ENCODE data around the gene ZNF333. TPM values are rescaled to one million over a fixed set of nuclear protein-coding genes. Genes with fewer than 3 reads are reported as not detected.
"Not testable (repeated sequence)": the region's sequence is repeated elsewhere in the genome, so short reads cannot be mapped to it uniquely, and the experiment has no call there.

ZNF333 gene
- total and polyA plus RNA-seq, 4 donors = 22.8 to 44.0 (median 24.7) TPM

- Histone ChIP-seq H3K27me3 (ENCODE audit: control insufficient read depth, insufficient read depth, low read length) (peaks cover 5% of the 10 kb centered on the region), H3K4me1 (ENCODE audit: control insufficient read depth, insufficient read depth, low read length) (peaks cover 5% of the 10 kb centered on the region), H3K36me3 (ENCODE audit: control insufficient read depth, insufficient read depth, low read length) (no peaks in the 10 kb centered on the region), H3K9me3 (ENCODE audit: control insufficient read depth, insufficient read depth, low read length) (no peaks in the 10 kb centered on the region), H3K27ac (ENCODE audit: low read depth, low read length) (no peak overlapping the region), H3K4me3 (ENCODE audit: low read depth, low read length) (no peak overlapping the region)
- DNase-seq (ENCODE audit: low read depth in 4 of 6, low spot score in 6 of 6) = no peak
- WGBS (ENCODE audit: insufficient coverage) = 70% methylated on average over 7 of the region's 11 CpGs
These were observed 81.3 kb downstream of the ZNF333 start for GRCh38 chr19:14770944-14771839.

- no peak for DNase-seq (ENCODE audit: low read depth in 4 of 6, low spot score in 6 of 6)
- no peaks in the 10 kb centered on the region for H3K9me3 ChIP-seq (ENCODE audit: control insufficient read depth, insufficient read depth, low read length)
- H3K27me3 ChIP-seq (ENCODE audit: control insufficient read depth, insufficient read depth, low read length) = peaks cover 14% of the 10 kb centered on the region
- peaks cover 15% of the 10 kb centered on the region for H3K4me1 ChIP-seq (ENCODE audit: control insufficient read depth, insufficient read depth, low read length)
- H3K4me3 ChIP-seq (ENCODE audit: low read depth, low read length) = no peak overlapping the region
- no peaks in the 10 kb centered on the region for H3K36me3 ChIP-seq (ENCODE audit: control insufficient read depth, insufficient read depth, low read length)
- H3K27ac ChIP-seq (ENCODE audit: low read depth, low read length) = no peak overlapping the region
- 88% methylated on average over 8 of the region's 8 CpGs for WGBS (ENCODE audit: insufficient coverage)
These were observed 82.6 kb downstream of the ZNF333 start for GRCh38 chr19:14772467-14772866.

GRCh38 chr19:14772995-14773394, 83.1 kb downstream of the ZNF333 start:
- DNase-seq (ENCODE audit: low read depth in 4 of 6, low spot score in 6 of 6) = no peak
- Histone ChIP-seq H3K4me1 (ENCODE audit: control insufficient read depth, insufficient read depth, low read length) (peaks cover 15% of the 10 kb centered on the region), H3K27me3 (ENCODE audit: control insufficient read depth, insufficient read depth, low read length) (peaks cover 14% of the 10 kb centered on the region), H3K4me3 (ENCODE audit: low read depth, low read length) (no peak overlapping the region), H3K36me3 (ENCODE audit: control insufficient read depth, insufficient read depth, low read length) (no peaks in the 10 kb centered on the region), H3K27ac (ENCODE audit: low read depth, low read length) (no peak overlapping the region), H3K9me3 (ENCODE audit: control insufficient read depth, insufficient read depth, low read length) (no peaks in the 10 kb centered on the region)
- WGBS (ENCODE audit: insufficient coverage) = 92% methylated on average over 2 of the region's 7 CpGs

GRCh38 chr19:14773722-14774121, 83.9 kb downstream of the ZNF333 start:
- not testable (repeated sequence) for DNase-seq (ENCODE audit: low read depth in 4 of 6, low spot score in 6 of 6); H3K9me3 ChIP-seq (ENCODE audit: control insufficient read depth, insufficient read depth, low read length); H3K27ac ChIP-seq (ENCODE audit: low read depth, low read length); H3K36me3 ChIP-seq (ENCODE audit: control insufficient read depth, insufficient read depth, low read length); H3K4me3 ChIP-seq (ENCODE audit: low read depth, low read length)
- WGBS (ENCODE audit: insufficient coverage) = no CpG with 5 or more reads among the region's 9 CpGs
- peaks cover 15% of the 10 kb centered on the region for H3K4me1 ChIP-seq (ENCODE audit: control insufficient read depth, insufficient read depth, low read length)
- H3K27me3 ChIP-seq (ENCODE audit: control insufficient read depth, insufficient read depth, low read length) = peaks cover 14% of the 10 kb centered on the region

- 68% methylated on average over 4 of the region's 10 CpGs for WGBS (ENCODE audit: insufficient coverage)
- peaks cover 14% of the 10 kb centered on the region for H3K27me3 ChIP-seq (ENCODE audit: control insufficient read depth, insufficient read depth, low read length)
- no peaks in the 10 kb centered on the region for H3K36me3 ChIP-seq (ENCODE audit: control insufficient read depth, insufficient read depth, low read length)
- no peak overlapping the region for H3K4me3 ChIP-seq (ENCODE audit: low read depth, low read length)
- H3K27ac ChIP-seq (ENCODE audit: low read depth, low read length) = no peak overlapping the region
- peaks cover 15% of the 10 kb centered on the region for H3K4me1 ChIP-seq (ENCODE audit: control insufficient read depth, insufficient read depth, low read length)
- no peak for DNase-seq (ENCODE audit: low read depth in 4 of 6, low spot score in 6 of 6)
- H3K9me3 ChIP-seq (ENCODE audit: control insufficient read depth, insufficient read depth, low read length) = no peaks in the 10 kb centered on the region
These were observed 84.5 kb downstream of the ZNF333 start for GRCh38 chr19:14774373-14774772.

GRCh38 chr19:14775326-14775725, 85.5 kb downstream of the ZNF333 start:
- not testable (repeated sequence) for H3K27ac ChIP-seq (ENCODE audit: low read depth, low read length); H3K4me3 ChIP-seq (ENCODE audit: low read depth, low read length); H3K9me3 ChIP-seq (ENCODE audit: control insufficient read depth, insufficient read depth, low read length); H3K36me3 ChIP-seq (ENCODE audit: control insufficient read depth, insufficient read depth, low read length); DNase-seq (ENCODE audit: low read depth in 4 of 6, low spot score in 6 of 6)
- Histone ChIP-seq H3K27me3 (ENCODE audit: control insufficient read depth, insufficient read depth, low read length) (peaks cover 14% of the 10 kb centered on the region), H3K4me1 (ENCODE audit: control insufficient read depth, insufficient read depth, low read length) (peaks cover 15% of the 10 kb centered on the region)
- 79% methylated on average over 8 of the region's 8 CpGs for whole genome bisulfite sequencing (ENCODE audit: insufficient coverage)

GRCh38 chr19:14775869-14776586, 86.2 kb downstream of the ZNF333 start:
- no peaks in the 10 kb centered on the region for H3K9me3 ChIP-seq (ENCODE audit: control insufficient read depth, insufficient read depth, low read length)
- peaks cover 15% of the 10 kb centered on the region for H3K4me1 ChIP-seq (ENCODE audit: control insufficient read depth, insufficient read depth, low read length)
- H3K27me3 ChIP-seq (ENCODE audit: control insufficient read depth, insufficient read depth, low read length) = peaks cover 14% of the 10 kb centered on the region
- H3K36me3 ChIP-seq (ENCODE audit: control insufficient read depth, insufficient read depth, low read length) = no peaks in the 10 kb centered on the region
- no peak overlapping the region for H3K27ac ChIP-seq (ENCODE audit: low read depth, low read length)
- H3K4me3 ChIP-seq (ENCODE audit: low read depth, low read length) = no peak overlapping the region
- WGBS (ENCODE audit: insufficient coverage) = 6% methylated on average over 20 of the region's 22 CpGs
- DNase-seq (ENCODE audit: low read depth in 4 of 6, low spot score in 6 of 6) = no peak

- Histone ChIP-seq H3K4me1 (ENCODE audit: control insufficient read depth, insufficient read depth, low read length) (peaks cover 15% of the 10 kb centered on the region), H3K27me3 (ENCODE audit: control insufficient read depth, insufficient read depth, low read length) (peaks cover 14% of the 10 kb centered on the region)
- H3K36me3 ChIP-seq (ENCODE audit: control insufficient read depth, insufficient read depth, low read length); DNase-seq (ENCODE audit: low read depth in 4 of 6, low spot score in 6 of 6); H3K4me3 ChIP-seq (ENCODE audit: low read depth, low read length); H3K27ac ChIP-seq (ENCODE audit: low read depth, low read length); H3K9me3 ChIP-seq (ENCODE audit: control insufficient read depth, insufficient read depth, low read length): not testable (repeated sequence)
- no CpG with 5 or more reads among the region's 4 CpGs for WGBS (ENCODE audit: insufficient coverage)
These were observed 87.8 kb downstream of the ZNF333 start for GRCh38 chr19:14777645-14778044.

- H3K4me1 ChIP-seq (ENCODE audit: control insufficient read depth, insufficient read depth, low read length) = peaks cover 15% of the 10 kb centered on the region
- 64% methylated on average over 4 of the region's 12 CpGs for WGBS (ENCODE audit: insufficient coverage)
- not testable (repeated sequence) for H3K4me3 ChIP-seq (ENCODE audit: low read depth, low read length)
These were observed 88.4 kb downstream of the ZNF333 start, which contains the start of gene ADGRE2 for GRCh38 chr19:14778110-14778845. ADGRE2 (minus strand) TSS chr19:14778560; CDS start chr19:14776756, 1,804 bp downstream.

More at GRCh38 chr19:14778110-14778845, 88.4 kb downstream of the ZNF333 start, which contains the start of gene ADGRE2:
- not testable (repeated sequence) for DNase-seq (ENCODE audit: low read depth in 4 of 6, low spot score in 6 of 6); H3K36me3 ChIP-seq (ENCODE audit: control insufficient read depth, insufficient read depth, low read length); H3K27ac ChIP-seq (ENCODE audit: low read depth, low read length); H3K9me3 ChIP-seq (ENCODE audit: control insufficient read depth, insufficient read depth, low read length)
- H3K27me3 ChIP-seq (ENCODE audit: control insufficient read depth, insufficient read depth, low read length) = peaks cover 14% of the 10 kb centered on the region

Measured in spinal cord (tissue), 10 donors.